Sigmoid colon (tissue), 7 donors: ENCODE measurements around the gene FGFBP1. TPM values are rescaled to one million over a fixed set of nuclear protein-coding genes. Genes with fewer than 3 reads are reported as not detected.

Experiments used
- DNase-seq: peaks from one replicate; pipeline ENCODE4 v3.0.0-alpha.2; 2019
- H3K27ac ChIP-seq, 4 donors: fragments of 200-600 bp; sonication (generic); one replicate each; pipeline ENCODE4 v1.5.1; 2016 to 2019; ENCODE audit warnings: mild to moderate bottlenecking in 1 of 4
- H3K27me3 ChIP-seq, 3 donors: fragments of 200-600 bp; sonication (generic); one replicate each; pipeline ENCODE4 v1.5.1; 2019; ENCODE audit warnings: mild to moderate bottlenecking in 1 of 3
- H3K36me3 ChIP-seq, 4 donors: fragments of 200-600 bp; sonication (generic); one replicate each; pipeline ENCODE4 v1.5.1; 2016 to 2019
- H3K4me1 ChIP-seq, 4 donors: fragments of 200-600 bp; sonication (generic); one replicate each; pipeline ENCODE4 v1.5.1; 2017 to 2019
- H3K4me3 ChIP-seq, 4 donors: fragments of 200-600 bp; sonication (generic); one replicate each; pipeline ENCODE4 v1.5.1; 2017 to 2019; ENCODE audit warnings: mild to moderate bottlenecking in 2 of 4, moderate library complexity in 1 of 4
- H3K9me3 ChIP-seq, 4 donors: fragments of 200-600 bp in 3 of 4; sonication (generic) in 3 of 4; one replicate each; pipeline versions ENCODE4 v1.5.1 to v1.6.1; 2013 to 2019
- EP300 ChIP-seq, 4 donors: sonication (generic); formaldehyde crosslinking; IDR thresholded peaks; one replicate each; pipeline ENCODE4 v1.6.1; 2017; ENCODE audit warnings: antibody characterized with exemption in 4 of 4
- POLR2A ChIP-seq, 2 donors: fragments of 450-650 bp; IDR thresholded peaks; one replicate each; pipeline ENCODE4 v1.6.1; 2016; ENCODE audit warnings: antibody characterized with exemption in 2 of 2, mild to moderate bottlenecking in 2 of 2, moderate library complexity in 2 of 2
- POLR2AphosphoS5 ChIP-seq, 4 donors: sonication (generic); formaldehyde crosslinking; IDR thresholded peaks; one replicate each; pipeline ENCODE4 v1.6.1; 2017; ENCODE audit warnings: antibody characterized with exemption in 4 of 4
- WGBS, 2 donors: extraction: QIAGEN DNeasy Blood & Tissue Kit; methylation state at CpG; one replicate each; pipeline ENCODE4 v1.1.7; 2013; 5-methylcytosine and 5-hydroxymethylcytosine counted together
- intact Hi-C: fragments of 100-400 bp; cut with DNase I; formaldehyde crosslinking; loops from one replicate; pipeline ENCODE4 v1.15.1; 2023
- polyA plus RNA-seq, 3 donors: library from polyadenylated mRNA; stranded (reverse); fragments of 200-250 nt; gene quantifications; one replicate each; pipeline ENCODE4 v1.2.3, GENCODE V29; 2013
- total RNA-seq, 4 donors: library from RNA; depleted of rRNA; stranded (reverse); fragments of >200 nt; gene quantifications; one replicate each; pipeline ENCODE4 v1.1.0, GENCODE V29; 2016
- TF ChIP-seq, protein P1 (sequence below), 4 experiments: fragments of 450-650 bp in 3 of 4; fragments of 200-600 bp in 1 of 4; IDR thresholded peaks; one replicate each; pipeline ENCODE4 v1.5.1; 2016 to 2019; ENCODE audit warnings: antibody characterized with exemption in 4 of 4, mild to moderate bottlenecking in 3 of 4, moderate library complexity in 2 of 4
- donor health status: healthy with polysubstance abuse.
- donor health status: Bipolar disorder and iron deficiency.
- donor health status: healthy.

Gene FGFBP1
- total and polyA plus RNA-seq, 7 donors, result 1.4 to 78.7 (median 8.0) TPM; not detected in 3

DNA sequence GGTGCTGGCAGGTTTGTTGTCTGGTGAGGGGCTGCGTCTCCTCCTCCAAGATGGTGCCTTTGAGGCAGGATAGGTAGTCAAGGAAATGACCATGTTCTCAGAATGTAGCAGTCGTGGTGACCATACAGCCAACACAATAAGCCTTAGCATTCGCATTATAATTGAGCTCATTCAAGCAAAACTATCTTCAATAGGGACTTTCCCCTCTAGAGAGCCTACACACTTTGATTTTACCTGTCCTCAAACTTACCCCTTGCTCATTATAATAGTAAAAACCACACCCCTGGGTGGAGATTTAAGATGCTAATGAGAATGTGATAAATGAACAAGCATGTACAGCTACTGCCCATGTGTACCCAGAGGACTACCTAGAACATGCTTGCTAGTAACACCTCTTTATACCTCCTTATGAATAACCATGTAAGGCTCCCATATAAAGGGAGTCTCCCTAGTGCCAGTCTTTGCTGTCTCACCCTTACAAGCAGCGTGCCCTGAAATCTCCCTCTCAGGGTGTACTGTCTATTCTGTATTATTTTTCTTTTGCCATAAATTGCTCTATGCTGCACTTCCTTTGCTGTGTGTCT is 48.2 kb downstream of the FGFBP1 start:
- Histone ChIP-seq H3K27ac (no peak overlapping the region), H3K4me3 (no peak overlapping the region), H3K36me3 (no peaks in the 10 kb centered on the region), H3K4me1 (peaks cover 0 to 22% (median 7%) of the 10 kb centered on the region in 4 donors), H3K9me3 (no peaks in the 10 kb centered on the region), H3K27me3 (no peaks in the 10 kb centered on the region)
- TF ChIP-seq POLR2A (IDR thresholded peaks at IDR 0.05), result no peak
- no peak for TF ChIP-seq EP300 (IDR thresholded peaks at IDR 0.05)
- TF ChIP-seq POLR2AphosphoS5 (IDR thresholded peaks at IDR 0.05), result no peak
- TF ChIP-seq, protein P1, sequence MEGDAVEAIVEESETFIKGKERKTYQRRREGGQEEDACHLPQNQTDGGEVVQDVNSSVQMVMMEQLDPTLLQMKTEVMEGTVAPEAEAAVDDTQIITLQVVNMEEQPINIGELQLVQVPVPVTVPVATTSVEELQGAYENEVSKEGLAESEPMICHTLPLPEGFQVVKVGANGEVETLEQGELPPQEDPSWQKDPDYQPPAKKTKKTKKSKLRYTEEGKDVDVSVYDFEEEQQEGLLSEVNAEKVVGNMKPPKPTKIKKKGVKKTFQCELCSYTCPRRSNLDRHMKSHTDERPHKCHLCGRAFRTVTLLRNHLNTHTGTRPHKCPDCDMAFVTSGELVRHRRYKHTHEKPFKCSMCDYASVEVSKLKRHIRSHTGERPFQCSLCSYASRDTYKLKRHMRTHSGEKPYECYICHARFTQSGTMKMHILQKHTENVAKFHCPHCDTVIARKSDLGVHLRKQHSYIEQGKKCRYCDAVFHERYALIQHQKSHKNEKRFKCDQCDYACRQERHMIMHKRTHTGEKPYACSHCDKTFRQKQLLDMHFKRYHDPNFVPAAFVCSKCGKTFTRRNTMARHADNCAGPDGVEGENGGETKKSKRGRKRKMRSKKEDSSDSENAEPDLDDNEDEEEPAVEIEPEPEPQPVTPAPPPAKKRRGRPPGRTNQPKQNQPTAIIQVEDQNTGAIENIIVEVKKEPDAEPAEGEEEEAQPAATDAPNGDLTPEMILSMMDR (IDR thresholded peaks at IDR 0.05), result no peak
- 90 to 92% methylated on average over 4 of the region's 4 CpGs for WGBS, 2 donors
- DNase-seq, result no peak
- intact Hi-C loops, result no loop called here

DNA sequence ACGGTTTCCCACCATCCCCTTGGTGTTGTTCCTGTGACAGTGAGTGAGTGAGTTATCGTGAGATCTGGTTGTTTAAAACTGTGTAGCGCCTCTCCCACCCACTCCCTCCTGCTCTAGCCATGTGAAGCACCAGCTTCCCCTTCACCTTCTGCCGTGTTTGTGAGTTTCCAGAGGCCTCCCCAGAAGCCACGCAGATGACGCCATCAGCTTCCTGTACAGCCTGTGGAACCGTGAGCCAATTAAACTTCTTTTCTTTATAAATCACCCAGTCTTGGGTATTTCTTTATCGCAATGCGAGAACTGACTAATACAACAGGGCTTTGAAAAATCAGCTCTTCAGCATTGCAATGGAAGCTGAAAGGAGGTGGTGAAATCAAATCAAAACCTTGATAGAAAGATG is 50.0 kb downstream of the FGFBP1 start:
- H3K36me3 ChIP-seq, result no peaks in the 10 kb centered on the region
- intact Hi-C loops, result loop anchor here (10.0 kb wide), 2 partner anchors 154 to 414 kb away; no protein-coding TSS in a partner anchor
- H3K9me3 ChIP-seq, result no peaks in the 10 kb centered on the region
- no peak for DNase-seq
- no peak overlapping the region for H3K27ac ChIP-seq
- peaks cover 0 to 5% (median 1%) of the 10 kb centered on the region in 4 donors for H3K4me1 ChIP-seq
- TF ChIP-seq, protein P1 (IDR thresholded peaks at IDR 0.05), result no peak
- TF ChIP-seq POLR2AphosphoS5 (IDR thresholded peaks at IDR 0.05), result no peak
- no peaks in the 10 kb centered on the region for H3K27me3 ChIP-seq
- 76 to 91% methylated on average over 9 of the region's 9 CpGs for WGBS, 2 donors
- H3K4me3 ChIP-seq, result no peak overlapping the region

Other genes with a start within 250 kb of the FGFBP1 start
- gene BST1, start 235.7 kb downstream of the FGFBP1 start, total RNA-seq, result 10 to 100 TPM in 1 of 4 donors, 1 to 10 TPM in 3; 5.3 to 11.8 (median 6.6) TPM
- 1 to 10 TPM; 4.8 to 7.4 (median 5.3) TPM for gene BST1, start 235.7 kb downstream of the FGFBP1 start, polyA plus RNA-seq
- 1 to 10 TPM; 2.1 to 6.0 (median 2.7) TPM for gene CD38, start 160.4 kb downstream of the FGFBP1 start, total RNA-seq
- gene CD38, start 160.4 kb downstream of the FGFBP1 start, polyA plus RNA-seq, result 10 to 100 TPM in 1 of 3 donors, 1 to 10 TPM in 2; 1.2 to 11.4 (median 1.4) TPM
- gene FGFBP2, start 24.4 kb upstream of the FGFBP1 start, total RNA-seq, result 10 to 100 TPM in 2 of 4 donors, 1 to 10 TPM in 2; 3.8 to 17.1 (median 7.6) TPM
- gene FGFBP2, start 24.4 kb upstream of the FGFBP1 start, polyA plus RNA-seq, result 1 to 10 TPM; 1.8 to 4.8 (median 2.5) TPM
- gene PROM1, start 145.3 kb upstream of the FGFBP1 start, total RNA-seq, result 1 to 10 TPM; 1.8 to 4.4 (median 2.6) TPM
- gene PROM1, start 145.3 kb upstream of the FGFBP1 start, polyA plus RNA-seq, result 10 to 100 TPM in 2 of 3 donors, 1 to 10 TPM in 1; 5.8 to 29.1 (median 21.6) TPM